ENCODE measurements around the gene MTFR2.

MTFR2 gene

DNA sequence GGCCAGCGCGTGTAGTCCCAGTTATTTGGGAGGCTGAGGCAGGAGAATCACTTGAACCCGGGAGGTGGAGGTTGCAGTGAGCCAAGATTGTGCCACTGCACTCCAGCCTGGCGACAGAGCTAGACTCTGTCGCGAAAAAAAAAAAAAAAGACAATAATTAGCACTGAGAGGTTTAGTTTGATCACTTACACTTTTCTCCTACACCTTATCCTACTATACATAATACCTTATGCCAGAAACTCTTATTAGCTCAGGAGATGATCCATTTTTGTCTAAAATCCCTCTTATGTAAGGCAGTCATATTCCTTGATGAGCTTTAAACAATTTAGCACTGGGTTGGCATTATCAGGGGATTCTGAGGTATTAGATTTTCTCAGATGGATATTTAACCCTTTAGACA lies 3.6 kb upstream of the MTFR2 start:
- Mint-ChIP-seq H3K36me3 (no peaks in the 10 kb centered on the region), H3K27me3 (no peaks in the 10 kb centered on the region), H3K4me3 (no peak overlapping the region), H3K27ac (no peak overlapping the region), H3K4me1 (peaks cover 27% of the 10 kb centered on the region), H3K9me3 (no peaks in the 10 kb centered on the region)
- no peak for DNase-seq (ENCODE audit: low spot score in 2 of 2)
- no peak for ATAC-seq (ENCODE audit: low read depth)

- ATAC-seq (ENCODE audit: low read depth) (no peak), DNase-seq (ENCODE audit: low spot score in 2 of 2) (no peak)
- Mint-ChIP-seq H3K36me3 (no peaks in the 10 kb centered on the region), H3K9me3 (no peaks in the 10 kb centered on the region), H3K4me1 (peaks cover 27% of the 10 kb centered on the region), H3K27ac (peak overlapping the region; percentile 49), H3K4me3 (no peak overlapping the region), H3K27me3 (no peaks in the 10 kb centered on the region)
Observed at GRCh38 chr6:136252441-136252840, 2.3 kb upstream of the MTFR2 start.

- H3K27ac Mint-ChIP-seq, result no peak overlapping the region
- DNase-seq (ENCODE audit: low spot score in 2 of 2) (no peak), ATAC-seq (ENCODE audit: low read depth) (no peak)
- peaks cover 27% of the 10 kb centered on the region for H3K4me1 Mint-ChIP-seq
- peak overlapping the region; percentile 98 for H3K4me3 Mint-ChIP-seq
- H3K27me3 Mint-ChIP-seq, result no peaks in the 10 kb centered on the region
- H3K36me3 Mint-ChIP-seq, result no peaks in the 10 kb centered on the region
- H3K9me3 Mint-ChIP-seq, result no peaks in the 10 kb centered on the region
Observed at GRCh38 chr6:136251394-136251793, 1.3 kb upstream of the MTFR2 start.

- Mint-ChIP-seq H3K36me3 (no peaks in the 10 kb centered on the region), H3K27ac (peak overlapping the region; percentile 51), H3K4me1 (peaks cover 27% of the 10 kb centered on the region), H3K4me3 (peak overlapping the region; percentile 98), H3K9me3 (no peaks in the 10 kb centered on the region), H3K27me3 (no peaks in the 10 kb centered on the region)
- no peak for DNase-seq (ENCODE audit: low spot score in 2 of 2)
- no peak for ATAC-seq (ENCODE audit: low read depth)
Observed at GRCh38 chr6:136250686-136251008, 536 bp upstream of the MTFR2 start.

GRCh38 chr6:136249336-136249735 lies 775 bp downstream of the MTFR2 start:
- DNase-seq (ENCODE audit: low spot score in 2 of 2), result no peak
- Mint-ChIP-seq H3K27me3 (no peaks in the 10 kb centered on the region), H3K27ac (no peak overlapping the region), H3K4me1 (peaks cover 27% of the 10 kb centered on the region), H3K36me3 (no peaks in the 10 kb centered on the region), H3K4me3 (peak overlapping the region; percentile 98), H3K9me3 (no peaks in the 10 kb centered on the region)
- ATAC-seq (ENCODE audit: low read depth), result no peak

- H3K36me3 Mint-ChIP-seq, result peaks cover 4% of the 10 kb centered on the region
- DNase-seq (ENCODE audit: low spot score in 2 of 2) (no peak), ATAC-seq (ENCODE audit: low read depth) (no peak)
- H3K27ac Mint-ChIP-seq, result no peak overlapping the region
- no peaks in the 10 kb centered on the region for H3K27me3 Mint-ChIP-seq
- no peaks in the 10 kb centered on the region for H3K9me3 Mint-ChIP-seq
- no peak overlapping the region for H3K4me3 Mint-ChIP-seq
- peaks cover 2% of the 10 kb centered on the region for H3K4me1 Mint-ChIP-seq
Observed at GRCh38 chr6:136244061-136244616, 6.0 kb downstream of the MTFR2 start.

- no peak overlapping the region for H3K4me3 Mint-ChIP-seq
- peaks cover 6% of the 10 kb centered on the region for H3K36me3 Mint-ChIP-seq
- H3K27ac Mint-ChIP-seq, result no peak overlapping the region
Observed at GRCh38 chr6:136236466-136237293, 13.4 kb downstream of the MTFR2 start.

GRCh38 chr6:136235233-136235564 lies 14.9 kb downstream of the MTFR2 start:
- Mint-ChIP-seq H3K36me3 (peaks cover 6% of the 10 kb centered on the region), H3K27ac (no peak overlapping the region), H3K4me1 (peaks cover 2% of the 10 kb centered on the region), H3K9me3 (no peaks in the 10 kb centered on the region), H3K4me3 (no peak overlapping the region), H3K27me3 (no peaks in the 10 kb centered on the region)
- ATAC-seq (ENCODE audit: low read depth) (no peak), DNase-seq (ENCODE audit: low spot score in 2 of 2) (no peak)

More at GRCh38 chr6:136236466-136237293, 13.4 kb downstream of the MTFR2 start:
- Mint-ChIP-seq H3K27me3 (no peaks in the 10 kb centered on the region), H3K9me3 (no peaks in the 10 kb centered on the region), H3K4me1 (peaks cover 2% of the 10 kb centered on the region)
- ATAC-seq (ENCODE audit: low read depth) (no peak), DNase-seq (ENCODE audit: low spot score in 2 of 2) (no peak)

- Mint-ChIP-seq H3K27me3 (no peaks in the 10 kb centered on the region), H3K9me3 (no peaks in the 10 kb centered on the region), H3K4me3 (no peak overlapping the region), H3K36me3 (peaks cover 5% of the 10 kb centered on the region), H3K27ac (no peak overlapping the region), H3K4me1 (peaks cover 7% of the 10 kb centered on the region)
- ATAC-seq (ENCODE audit: low read depth) (no peak), DNase-seq (ENCODE audit: low spot score in 2 of 2) (no peak)
Observed at GRCh38 chr6:136232701-136233100, 17.4 kb downstream of the MTFR2 start.

DNA sequence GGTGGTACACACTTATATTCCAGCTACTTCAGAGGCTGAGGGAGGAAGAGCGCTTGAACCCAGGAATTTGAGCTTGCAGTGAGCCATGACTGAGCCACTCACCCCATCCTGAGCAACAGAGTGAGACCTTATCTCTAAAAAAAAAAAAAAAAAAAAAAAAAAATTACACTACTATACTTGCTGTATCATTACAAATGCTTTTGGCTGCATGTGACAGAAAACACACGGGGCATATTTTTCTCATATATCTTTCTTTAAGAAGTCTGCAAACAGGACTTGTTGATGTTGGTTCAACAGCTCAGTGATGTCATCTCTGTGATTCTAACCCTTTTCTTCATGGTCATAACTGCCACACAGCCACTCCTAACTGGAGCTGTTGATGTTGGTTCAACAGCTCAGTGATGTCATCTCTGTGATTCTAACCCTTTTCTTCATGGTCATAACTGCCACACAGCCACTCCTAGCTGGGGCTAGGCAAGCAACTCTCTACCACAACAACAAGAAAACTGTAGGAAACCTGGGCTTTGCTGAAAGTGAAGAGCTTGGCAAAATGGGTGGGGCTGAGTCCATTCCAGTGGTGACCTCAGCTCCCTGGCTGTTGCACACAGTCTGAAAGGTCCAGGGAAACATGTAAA lies 19.8 kb downstream of the MTFR2 start:
- Mint-ChIP-seq H3K9me3 (no peaks in the 10 kb centered on the region), H3K36me3 (peaks cover 3% of the 10 kb centered on the region), H3K4me1 (peaks cover 7% of the 10 kb centered on the region), H3K4me3 (no peak overlapping the region), H3K27me3 (no peaks in the 10 kb centered on the region), H3K27ac (no peak overlapping the region)
- no peak for ATAC-seq (ENCODE audit: low read depth)
- DNase-seq (ENCODE audit: low spot score in 2 of 2), result no peak

- Mint-ChIP-seq H3K36me3 (no peaks in the 10 kb centered on the region), H3K4me1 (peaks cover 7% of the 10 kb centered on the region), H3K9me3 (peaks cover 3% of the 10 kb centered on the region), H3K27me3 (peaks cover 1% of the 10 kb centered on the region), H3K27ac (no peak overlapping the region), H3K4me3 (no peak overlapping the region)
- DNase-seq (ENCODE audit: low spot score in 2 of 2), result no peak
- ATAC-seq (ENCODE audit: low read depth), result peak; percentile 48
Observed at GRCh38 chr6:136228814-136229213, 21.3 kb downstream of the MTFR2 start.

- peaks cover 3% of the 10 kb centered on the region for H3K27me3 Mint-ChIP-seq
- H3K9me3 Mint-ChIP-seq, result peaks cover 3% of the 10 kb centered on the region
- peak overlapping the region; percentile 9 for H3K4me3 Mint-ChIP-seq
- H3K36me3 Mint-ChIP-seq, result no peaks in the 10 kb centered on the region
- no peak overlapping the region for H3K27ac Mint-ChIP-seq
- peaks cover 7% of the 10 kb centered on the region for H3K4me1 Mint-ChIP-seq
- ATAC-seq (ENCODE audit: low read depth) (peak; percentile 34), DNase-seq (ENCODE audit: low spot score in 2 of 2) (no peak)
Observed at GRCh38 chr6:136226674-136227377, 23.3 kb downstream of the MTFR2 start.

DNA sequence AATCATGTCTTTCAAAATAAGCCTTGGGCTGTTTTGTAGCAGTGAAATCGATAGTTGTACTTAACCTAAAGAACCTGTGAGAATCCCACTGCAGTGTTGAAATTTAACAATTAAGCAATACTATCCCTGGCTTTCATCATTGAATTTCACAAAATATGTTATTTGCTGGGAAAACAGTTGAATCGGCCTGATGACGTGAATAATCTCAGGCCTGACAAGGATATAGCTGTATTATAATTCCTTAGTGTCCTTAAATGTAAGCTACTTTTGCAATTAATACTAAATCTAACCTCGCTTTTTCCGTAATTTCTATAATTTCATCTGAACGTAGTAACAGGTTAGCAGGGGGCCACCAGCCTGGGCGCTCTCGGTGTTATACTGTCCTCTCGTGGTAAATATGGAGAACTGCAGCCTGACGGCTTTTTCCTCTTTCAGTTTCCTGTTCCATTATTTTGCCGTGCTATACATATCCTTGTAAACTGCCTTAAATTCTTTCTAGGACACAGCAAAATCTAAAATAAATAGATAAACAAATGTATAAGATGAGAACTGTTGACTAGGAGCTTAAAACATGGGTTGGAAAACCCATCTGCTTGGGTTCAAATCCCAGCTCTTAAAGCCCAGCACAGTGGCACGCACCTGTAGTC lies 24.0 kb downstream of the MTFR2 start:
- peaks cover 3% of the 10 kb centered on the region for H3K27me3 Mint-ChIP-seq
- peak; percentile 58 to 61 for DNase-seq (ENCODE audit: low spot score in 2 of 2)
- no peaks in the 10 kb centered on the region for H3K36me3 Mint-ChIP-seq
- H3K27ac Mint-ChIP-seq, result peak overlapping the region; percentile 8
- ATAC-seq (ENCODE audit: low read depth), result peak; percentile 84
- no peak overlapping the region for H3K4me3 Mint-ChIP-seq
- peaks cover 7% of the 10 kb centered on the region for H3K4me1 Mint-ChIP-seq
- H3K9me3 Mint-ChIP-seq, result peaks cover 3% of the 10 kb centered on the region

GRCh38 chr6:136225496-136225895 lies 24.6 kb downstream of the MTFR2 start:
- ATAC-seq (ENCODE audit: low read depth), result no peak
- Mint-ChIP-seq H3K4me3 (no peak overlapping the region), H3K36me3 (peaks cover under 1% of the 10 kb centered on the region), H3K9me3 (peaks cover 3% of the 10 kb centered on the region), H3K27me3 (peaks cover 3% of the 10 kb centered on the region), H3K4me1 (peaks cover 7% of the 10 kb centered on the region), H3K27ac (peak overlapping the region; percentile 8)
- DNase-seq (ENCODE audit: low spot score in 2 of 2), result no peak
